DMS 273 (cell line): ENCODE results near the gene TOX4.

Experiments used
- DNase-seq: peaks from one replicate; lab custom pipeline; 2025; ENCODE audit not compliant: unreplicated experiment; lab: John Stamatoyannopoulos, UW

Gene TOX4

DNA sequence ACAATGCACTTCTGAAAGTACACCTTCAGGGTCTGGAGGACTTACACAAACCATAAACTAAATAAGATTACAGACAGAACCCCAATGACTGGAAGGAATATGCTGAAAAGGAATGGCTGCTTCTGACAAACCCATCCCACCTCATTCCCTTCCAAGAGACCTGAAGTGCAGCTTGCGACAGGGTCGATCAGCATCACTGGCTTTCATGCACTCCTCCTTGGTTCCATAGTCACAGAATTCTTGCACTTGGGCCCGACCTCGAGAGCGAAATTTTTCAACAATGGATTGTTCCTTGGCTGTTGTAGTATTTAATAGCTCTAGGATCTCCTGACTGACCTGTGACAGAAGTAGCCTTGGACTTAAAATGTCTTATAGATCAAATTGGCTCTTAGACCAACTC is 24.6 kb downstream of the TOX4 start:
- DNase-seq: no peak

DNA sequence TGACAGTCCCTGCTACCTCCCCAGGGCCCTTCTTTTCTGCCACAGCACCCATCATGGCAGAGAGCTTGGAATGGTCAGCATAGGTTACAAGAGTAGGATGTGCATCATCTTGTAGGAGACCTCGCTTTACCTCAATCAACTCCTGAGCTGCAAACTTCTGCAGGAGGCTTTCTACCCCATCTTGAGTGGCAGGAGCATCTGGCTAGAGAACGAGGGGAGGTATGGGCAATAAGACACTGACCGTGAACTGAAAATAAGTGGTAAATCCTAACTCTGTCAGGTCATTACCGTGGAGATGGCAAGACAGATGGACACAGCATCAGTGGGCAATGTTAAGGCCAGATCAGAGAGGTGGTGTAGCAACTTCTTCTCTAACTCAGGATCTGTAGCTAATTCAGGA is 26.4 kb downstream of the TOX4 start:
- DNase-seq: no peak

DNA sequence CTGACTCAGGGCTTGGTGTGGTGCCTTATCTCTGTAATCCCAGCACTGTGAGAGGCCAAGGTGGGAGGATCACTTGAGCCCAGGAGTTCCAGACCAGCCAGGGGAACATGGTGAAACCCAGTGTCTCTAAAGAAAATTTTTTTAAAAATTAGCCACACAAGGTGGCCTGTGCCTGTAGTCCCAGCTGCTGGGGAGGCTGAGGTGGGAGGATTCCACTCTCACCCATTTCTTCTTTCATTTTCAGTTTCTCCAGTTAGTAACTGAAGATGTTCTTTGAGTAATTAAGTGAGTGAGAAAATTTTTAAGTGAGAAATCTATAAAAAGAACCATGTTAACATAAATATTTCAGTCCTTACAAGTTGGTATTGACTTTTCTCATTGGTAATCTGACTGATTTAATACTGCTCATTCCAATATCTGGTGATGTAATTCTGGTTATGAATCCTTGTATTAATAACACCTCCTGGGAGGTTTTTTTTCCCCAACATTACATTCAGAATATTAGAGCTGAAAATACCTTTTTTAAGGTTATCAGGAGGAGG is 28.1 kb downstream of the TOX4 start:
- no peak for DNase-seq

DNA sequence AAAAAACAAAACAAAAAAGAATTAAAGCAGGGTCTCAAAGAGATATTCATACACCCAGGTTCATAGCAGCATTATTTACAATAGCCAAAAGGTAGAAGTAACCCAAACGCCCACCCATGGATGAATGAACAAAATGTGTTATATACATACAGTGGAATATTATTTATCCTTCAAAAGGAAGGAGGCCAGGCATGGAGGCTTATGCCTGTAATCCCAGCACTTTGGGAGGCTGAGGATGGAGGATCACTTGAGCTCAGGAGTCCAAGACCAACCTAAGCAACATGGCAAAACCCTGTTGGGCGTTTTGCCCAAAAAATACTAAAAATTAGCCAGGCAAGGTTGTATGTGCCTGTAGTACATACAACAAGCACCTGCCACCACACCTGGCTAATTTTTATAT is 29.6 kb downstream of the TOX4 start:
- DNase-seq: no peak

DNA sequence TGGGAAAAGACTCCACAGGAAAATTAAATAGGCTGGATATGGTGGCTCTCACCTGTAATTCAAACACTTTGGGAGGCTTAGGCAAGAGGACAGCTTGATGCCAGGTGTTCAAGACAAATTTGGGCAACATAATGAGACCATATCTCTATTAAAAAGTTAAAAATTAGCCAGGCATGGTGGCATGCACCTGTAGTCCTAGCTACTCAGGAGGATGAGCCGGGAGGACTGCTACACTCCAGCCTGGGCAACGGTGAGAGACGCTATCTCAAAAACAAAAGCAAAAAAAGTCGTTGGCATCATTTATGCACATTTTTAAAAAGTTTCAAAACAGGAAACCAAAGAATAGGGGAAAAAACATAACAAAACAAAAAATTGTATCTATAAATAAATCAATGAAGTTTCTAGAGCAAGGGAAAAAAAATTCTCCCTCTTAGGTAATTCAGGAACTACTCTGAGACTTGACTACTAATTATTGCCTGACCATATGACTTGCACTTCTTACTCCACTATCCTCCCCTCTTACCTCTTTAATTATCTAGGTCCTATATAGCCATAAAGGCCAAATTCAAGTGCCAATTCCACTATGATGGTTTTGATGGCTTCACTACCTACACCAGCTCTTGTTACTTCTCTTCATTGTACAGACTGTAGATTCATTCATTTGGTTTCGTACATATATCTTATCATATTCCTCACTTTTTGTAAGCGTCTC is 32.6 kb downstream of the TOX4 start:
- DNase-seq: no peak

DNA sequence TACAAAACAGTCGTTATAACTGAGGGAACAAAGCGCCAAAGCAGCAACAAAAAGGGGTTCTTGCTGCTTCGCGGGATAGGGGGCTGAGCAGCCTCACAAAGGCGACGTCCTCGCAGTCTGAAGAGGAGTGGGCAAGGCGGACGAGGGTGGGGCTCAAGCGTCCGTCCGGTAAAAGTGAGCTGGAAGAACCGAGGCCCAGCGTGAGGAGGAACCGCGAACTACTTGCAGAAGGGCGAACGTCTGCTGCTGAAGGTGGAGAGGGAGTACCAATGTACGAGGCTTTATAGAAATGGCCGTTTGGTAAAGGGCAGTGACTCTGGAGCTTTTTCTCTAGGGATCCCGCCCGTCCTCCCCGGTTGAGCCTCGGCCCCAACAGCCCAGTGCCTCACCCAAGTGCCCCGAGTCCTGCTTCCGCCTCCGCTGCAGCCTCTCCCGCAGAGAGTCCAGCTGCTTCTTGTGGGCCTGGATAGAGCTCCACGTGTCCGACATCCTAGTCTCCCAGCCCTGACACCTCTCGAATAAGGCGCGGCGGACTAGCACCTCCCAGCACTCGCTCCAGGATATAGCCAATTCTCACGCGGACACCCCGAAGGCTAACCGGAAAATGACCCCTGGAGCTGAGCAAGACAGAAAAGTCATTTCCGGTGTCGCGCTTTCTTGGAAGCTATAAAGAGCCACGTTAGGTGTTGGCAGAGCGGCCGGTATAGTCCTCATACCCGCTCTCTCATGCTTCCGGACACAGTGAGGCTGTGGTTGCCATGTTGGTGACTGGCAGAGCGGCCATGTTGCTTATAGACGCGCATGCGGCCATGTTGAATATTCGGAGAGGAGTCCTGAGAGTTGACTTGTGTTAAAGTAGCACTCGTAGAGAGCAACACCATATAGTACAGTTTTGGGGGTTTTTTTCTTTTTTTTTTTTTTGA is 34.0 kb downstream of the TOX4 start, which contains the start of gene METTL3:
TSS of gene METTL3 (minus strand) at position 606 of the 923 bp plus-strand sequence. CDS start at position 489, 117 bp downstream.
- peak; percentile 99 for DNase-seq

DNA sequence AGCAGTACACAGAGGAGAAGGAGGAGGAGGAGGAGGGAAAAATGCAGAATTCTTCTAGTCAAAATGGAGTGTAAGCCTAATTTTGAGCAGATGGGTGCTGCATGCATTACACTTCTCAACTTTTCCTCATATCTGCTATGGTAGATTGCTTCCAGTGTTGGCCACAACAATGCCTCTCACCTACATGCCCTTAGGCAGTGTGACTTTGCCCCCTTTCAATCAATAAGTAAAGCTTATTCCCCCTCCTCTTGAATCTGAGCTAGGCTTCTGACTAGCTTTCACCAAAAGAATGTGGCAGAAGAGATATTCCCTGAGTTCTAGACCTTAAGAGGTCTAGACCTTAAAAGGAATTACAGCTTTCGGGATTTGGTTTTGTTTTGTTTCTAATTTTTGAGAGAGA is 37.3 kb downstream of the TOX4 start:
- no peak for DNase-seq

DNA sequence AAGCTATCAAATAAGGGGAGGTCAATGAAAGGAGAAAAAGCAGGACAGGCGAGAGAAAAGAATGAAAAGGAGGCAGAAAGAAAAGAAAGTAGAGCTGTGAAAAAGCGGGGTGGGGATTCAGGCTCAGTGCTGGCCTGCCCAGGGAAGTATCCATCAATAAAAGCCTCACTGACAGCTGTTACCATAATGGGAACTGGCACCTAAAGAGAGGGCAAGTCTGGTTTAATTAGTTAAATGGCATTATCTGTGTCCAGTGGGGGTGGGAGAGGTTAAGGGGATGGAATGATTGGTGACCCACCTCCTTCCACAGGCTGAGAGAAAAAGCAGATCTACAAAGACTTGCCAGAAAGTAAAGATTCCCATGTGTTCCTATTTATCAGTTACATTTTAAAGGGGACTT is 41.7 kb downstream of the TOX4 start:
- peak; percentile 29 for DNase-seq

DNA sequence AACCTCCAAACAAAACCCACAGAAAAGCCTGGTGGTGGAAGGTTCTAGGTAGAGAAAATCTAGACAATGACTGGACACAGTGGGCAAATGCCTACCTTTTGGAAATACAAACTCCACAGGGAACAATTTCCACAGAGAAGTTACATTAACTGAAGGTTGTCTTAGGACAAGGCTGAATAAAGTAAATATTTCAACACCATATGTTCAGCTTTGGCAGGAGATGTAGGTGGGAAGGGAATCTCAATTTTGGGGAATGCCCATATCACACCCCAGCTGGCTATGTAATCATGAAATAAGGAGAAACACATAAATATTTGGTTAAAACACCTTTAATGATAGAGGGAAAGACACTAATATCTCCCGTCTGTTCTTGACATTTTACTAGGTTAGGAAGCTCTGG is 43.8 kb downstream of the TOX4 start:
- peak; percentile 71 for DNase-seq

DNA sequence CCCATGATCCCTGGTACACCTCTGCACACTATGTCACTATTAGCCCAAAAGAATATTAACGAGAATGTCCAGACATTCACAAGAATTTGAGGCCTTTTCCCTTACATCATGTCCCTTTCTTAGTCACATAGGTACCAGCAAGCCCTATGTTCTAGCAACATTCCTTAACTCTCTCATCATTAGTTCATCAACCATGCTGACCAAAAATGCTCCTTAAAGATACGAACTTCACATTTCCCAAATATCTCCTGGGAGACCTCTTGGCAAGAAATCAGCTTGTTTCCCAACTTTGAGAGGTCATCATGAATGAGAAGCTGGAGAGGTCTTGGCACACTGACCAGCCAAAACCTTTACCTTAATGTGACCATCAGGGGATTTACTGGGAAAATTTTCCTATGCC is 44.5 kb downstream of the TOX4 start:
- peak; percentile 31 for DNase-seq

DNA sequence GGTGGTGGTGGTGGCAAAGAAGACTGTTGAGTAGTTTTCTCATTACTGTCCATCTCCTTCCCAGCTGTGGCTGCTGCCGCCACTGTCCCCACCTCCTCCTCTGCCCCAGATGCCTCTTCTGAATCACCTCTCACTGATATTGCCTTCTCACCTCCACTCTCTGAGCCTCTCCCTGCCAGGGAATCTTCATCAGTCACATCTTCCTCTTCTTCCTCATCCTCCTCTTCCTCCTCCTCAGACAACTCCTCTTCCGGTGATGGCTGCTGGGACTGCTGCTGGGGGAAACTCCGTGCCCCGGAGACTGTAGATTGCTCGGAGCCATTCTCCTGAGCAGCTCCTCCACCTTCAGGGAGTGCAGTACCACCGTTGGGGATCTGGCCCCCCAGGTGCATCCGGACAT is 46.2 kb downstream of the TOX4 start:
- DNase-seq: no peak

DNA sequence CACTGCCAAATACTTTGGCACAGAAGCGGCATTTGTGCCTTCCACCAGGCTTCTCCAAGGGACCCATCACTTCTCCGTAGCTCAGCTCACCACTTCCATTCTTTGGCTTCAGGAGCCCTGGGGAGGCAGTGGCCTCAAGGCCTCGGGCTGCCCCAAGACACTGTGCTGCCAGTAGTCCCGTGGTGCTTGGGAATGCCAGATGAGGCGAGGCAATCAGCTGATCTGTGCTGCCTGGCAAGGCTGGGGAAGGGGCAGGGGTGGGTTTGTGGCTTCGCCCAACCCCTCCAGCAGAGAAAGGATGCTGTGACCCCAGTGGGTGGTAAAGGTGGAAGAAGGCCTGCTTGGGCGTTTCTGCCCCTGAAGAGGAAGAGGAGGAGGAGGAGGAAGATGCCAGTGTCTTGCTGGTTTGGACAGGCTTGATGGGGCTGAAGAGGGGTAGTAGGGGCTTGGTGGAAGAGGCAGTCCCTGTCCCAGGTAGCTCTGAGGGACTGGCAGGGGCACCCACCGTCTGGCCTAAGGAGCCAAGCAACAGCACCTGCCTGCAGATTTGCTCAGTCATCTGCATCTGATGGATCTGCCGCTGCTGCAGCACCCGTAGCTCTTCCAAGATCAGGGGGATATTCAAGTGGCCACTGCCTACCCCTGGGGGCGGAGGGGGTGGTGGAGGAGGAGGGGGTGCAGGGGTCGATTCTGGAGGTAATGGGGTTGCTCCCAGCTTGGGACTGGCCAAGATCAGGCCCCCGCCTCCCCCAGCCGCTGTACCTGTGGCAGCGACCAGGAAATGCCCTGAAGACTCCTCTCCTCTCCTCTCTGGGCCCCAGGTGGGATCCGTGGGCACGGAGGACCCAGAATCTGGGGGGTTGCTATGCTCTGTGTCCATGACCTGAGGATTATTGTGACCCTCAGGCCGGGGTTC is 47.8 kb downstream of the TOX4 start:
- no peak for DNase-seq

DNA sequence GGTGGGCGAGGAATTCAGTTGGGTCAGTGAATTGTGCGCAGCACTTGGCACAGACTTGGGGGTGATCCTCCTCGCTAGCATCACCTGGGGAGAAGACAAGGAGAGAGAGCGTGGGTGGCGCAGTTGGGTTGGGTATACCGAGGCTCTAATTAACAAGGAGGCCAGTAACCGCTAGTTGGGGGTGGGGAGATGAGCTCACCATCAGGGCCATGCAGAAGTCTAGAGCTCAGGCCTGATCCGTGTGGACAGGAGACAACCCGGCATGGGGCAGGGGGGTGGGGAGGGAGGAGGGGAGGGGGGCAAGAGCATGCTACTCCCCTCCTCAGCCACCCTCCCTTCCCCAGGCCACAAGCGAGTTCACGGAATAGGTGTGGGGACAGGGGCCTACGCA is 48.6 kb downstream of the TOX4 start:
- peak; percentile 65 for DNase-seq

DNA sequence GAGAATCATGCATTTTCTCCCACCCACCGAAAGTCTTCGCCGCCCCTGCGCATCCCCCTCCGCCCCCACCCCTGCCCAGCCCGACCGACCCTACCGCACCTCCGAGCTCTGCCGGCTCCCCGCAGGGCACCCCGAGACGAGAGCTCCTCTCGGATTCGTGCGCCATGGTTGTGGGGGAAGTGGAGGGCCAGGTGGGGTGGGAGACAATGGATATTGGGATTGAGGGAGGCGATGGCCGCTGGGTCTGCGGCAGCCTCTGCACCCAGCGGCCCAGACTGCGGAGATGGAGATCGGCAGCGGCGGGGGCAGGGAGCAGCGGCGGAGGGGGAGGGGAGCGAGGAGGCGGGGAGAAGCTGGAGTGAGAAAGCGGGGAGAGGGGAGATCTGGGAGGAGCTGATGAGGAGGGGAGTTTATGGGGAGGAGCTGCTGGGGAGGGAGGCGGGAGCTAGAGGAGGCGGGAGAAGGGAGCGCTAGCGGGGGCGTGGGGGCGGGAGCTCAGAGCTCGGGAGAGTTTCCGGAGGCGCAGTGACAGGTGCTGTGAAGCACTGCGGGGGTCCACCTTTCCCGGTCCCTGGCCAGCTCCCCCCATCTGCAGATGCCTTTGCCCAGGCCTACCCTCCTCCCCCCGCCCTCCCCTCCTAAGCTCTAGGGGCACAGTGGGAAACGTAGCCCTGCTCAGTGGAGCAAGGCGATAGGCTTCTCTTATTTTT is 49.1 kb downstream of the TOX4 start, which contains the start of gene SALL2:
TSS of gene SALL2 (minus strand) at position 385 of the 710 bp plus-strand sequence. CDS start at position 166, 219 bp downstream.
- peak; percentile 93 for DNase-seq

DNA sequence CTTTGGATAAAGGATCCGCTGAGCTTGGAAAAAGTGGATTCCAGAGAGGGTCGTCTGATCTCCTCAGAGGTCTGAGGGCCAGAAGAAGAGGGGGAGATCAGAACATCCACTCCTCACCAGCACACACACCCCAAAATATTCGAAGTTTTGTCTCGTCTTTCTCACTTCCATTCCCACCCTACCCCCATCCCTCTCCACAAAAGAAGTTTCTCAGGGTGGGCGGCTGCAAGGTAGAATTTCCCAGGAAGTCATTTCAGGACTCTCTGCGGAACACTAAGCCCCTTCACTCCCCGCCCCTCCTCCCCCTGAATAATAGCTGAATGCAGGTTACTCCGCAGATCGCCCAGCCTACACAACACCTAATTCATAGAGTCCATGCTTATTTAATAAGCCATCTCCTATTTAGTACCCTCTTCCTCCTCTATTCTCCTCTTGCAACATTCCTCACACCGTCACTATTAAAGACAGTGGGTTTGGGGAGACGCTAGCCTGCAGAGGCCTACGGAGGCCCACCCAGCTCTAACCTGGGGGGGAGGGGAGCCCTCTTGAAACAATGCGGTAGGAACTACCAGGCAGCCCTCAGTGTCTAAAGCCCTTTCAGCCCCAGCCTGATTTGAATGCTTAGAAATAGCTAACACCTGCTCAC is 49.8 kb downstream of the TOX4 start:
- peak; percentile 17 for DNase-seq

DNA sequence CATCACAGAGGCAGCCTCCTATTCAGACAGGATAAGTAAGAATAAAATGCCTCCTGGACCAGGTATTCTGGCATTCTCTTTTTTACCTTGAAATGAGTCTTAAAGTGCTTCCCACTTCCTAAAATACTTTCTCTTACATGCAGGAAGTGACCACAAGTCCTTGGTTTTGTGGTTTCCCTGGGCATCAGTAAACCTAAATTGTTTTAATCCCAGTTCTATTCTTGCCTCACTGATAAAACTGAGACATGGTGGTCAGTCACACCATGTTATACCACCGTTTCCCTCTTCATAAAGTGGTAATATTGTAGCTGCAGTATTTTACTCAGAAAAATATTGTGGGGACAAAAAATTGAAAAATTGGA is 50.3 kb downstream of the TOX4 start:
- DNase-seq: no peak

DNA sequence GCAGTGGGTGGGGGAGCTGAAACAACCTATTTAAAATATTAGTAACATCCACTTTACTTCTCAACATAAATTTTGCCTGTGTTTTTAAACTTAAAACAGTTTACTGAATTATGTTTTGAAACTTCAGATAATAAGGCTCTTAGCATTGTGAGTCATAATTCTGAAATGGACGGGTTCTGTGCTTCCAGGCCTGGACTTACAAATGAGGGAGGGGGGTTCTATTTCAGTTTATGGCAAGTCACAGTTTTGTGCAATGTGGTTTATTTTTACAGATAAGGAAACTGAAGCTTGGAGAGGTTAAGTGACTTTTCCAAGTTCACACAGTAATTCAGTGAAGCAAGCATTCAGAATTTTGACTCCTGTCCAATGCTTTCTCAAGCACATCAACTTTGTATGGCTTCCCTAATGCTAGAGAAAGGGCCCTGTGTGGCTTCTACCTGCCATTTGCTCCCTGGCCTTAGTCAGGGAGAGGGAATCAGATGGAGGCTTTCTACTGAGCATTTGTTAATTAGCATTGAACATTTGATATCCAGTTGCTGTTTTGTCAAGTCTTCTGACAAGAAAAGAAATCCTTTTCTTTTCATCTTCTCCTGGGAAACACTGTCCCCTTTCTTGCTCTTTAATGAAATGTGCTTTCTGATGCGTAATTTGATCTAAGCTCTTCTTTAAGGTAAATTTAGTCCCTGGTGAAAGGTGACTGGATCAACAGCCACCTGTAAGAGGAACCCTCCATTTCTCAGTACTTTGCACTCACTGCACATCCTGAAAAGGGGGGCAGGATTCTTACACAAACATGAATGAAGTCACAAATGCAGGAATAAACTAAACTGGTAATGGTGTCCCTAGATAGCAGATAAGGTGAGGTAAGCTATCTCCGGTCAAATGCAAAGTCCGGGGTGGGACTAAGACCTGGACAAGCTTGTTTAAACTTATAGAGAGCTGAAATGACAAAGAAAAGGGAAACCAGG is 51.7 kb downstream of the TOX4 start:
- peak; percentile 41 for DNase-seq

DNA sequence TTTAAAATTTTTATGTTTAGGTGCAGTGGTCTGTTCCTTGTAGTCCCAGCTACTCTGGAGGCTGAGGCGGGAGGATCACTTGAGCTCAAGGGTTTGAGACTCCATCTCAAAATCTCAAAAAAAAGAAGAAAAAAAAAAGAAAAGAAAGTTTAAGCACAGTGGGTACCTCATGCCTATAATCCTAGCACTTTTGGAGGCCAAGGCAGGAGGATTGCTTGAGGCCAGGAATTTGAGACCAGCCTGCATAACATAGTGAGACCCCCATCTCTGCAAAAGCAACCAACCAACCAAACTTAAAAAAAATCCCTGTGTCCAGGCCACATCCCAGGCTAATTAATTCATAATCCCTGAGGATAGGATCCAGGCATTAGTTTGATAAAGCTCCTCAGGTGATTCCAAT is 52.5 kb downstream of the TOX4 start:
- DNase-seq: no peak

DNA sequence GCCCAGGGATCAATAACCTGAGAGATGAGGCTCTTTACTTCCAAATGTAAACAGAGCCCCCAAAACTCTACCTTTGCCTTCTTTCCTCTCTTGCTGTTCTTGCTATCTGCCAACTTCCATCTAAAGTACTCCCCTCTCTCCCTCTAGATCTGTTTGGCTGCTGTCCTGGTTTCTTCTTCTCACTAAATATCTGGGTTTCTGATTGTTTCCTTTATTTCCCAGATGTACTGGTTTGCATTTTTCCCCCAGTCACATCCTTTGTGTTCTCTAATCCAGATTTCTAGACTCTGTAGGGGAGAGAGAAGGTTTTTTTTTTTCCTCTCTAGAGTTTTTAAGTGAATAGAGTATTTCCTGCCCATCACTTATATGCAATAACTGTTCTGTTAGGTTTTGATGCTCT is 56.3 kb downstream of the TOX4 start:
- no peak for DNase-seq
